ENCODE results near the gene SNX6.

- TF ChIP-seq, protein P1, sequence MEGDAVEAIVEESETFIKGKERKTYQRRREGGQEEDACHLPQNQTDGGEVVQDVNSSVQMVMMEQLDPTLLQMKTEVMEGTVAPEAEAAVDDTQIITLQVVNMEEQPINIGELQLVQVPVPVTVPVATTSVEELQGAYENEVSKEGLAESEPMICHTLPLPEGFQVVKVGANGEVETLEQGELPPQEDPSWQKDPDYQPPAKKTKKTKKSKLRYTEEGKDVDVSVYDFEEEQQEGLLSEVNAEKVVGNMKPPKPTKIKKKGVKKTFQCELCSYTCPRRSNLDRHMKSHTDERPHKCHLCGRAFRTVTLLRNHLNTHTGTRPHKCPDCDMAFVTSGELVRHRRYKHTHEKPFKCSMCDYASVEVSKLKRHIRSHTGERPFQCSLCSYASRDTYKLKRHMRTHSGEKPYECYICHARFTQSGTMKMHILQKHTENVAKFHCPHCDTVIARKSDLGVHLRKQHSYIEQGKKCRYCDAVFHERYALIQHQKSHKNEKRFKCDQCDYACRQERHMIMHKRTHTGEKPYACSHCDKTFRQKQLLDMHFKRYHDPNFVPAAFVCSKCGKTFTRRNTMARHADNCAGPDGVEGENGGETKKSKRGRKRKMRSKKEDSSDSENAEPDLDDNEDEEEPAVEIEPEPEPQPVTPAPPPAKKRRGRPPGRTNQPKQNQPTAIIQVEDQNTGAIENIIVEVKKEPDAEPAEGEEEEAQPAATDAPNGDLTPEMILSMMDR (conservative IDR thresholded peaks at IDR 0.05; ENCODE audit: low read depth, low read length) = no peak
- TF ChIP-seq EZH2 (IDR thresholded peaks at IDR 0.05; ENCODE audit: borderline replicate concordance, low read depth, low read length, poor library complexity, severe bottlenecking) = no peak
Measured at GRCh38 chr14:34592623-34593022, 37.3 kb downstream of the SNX6 start.
